ENCODE measurements around the gene KCNJ5. TPM values are rescaled to one million over a fixed set of nuclear protein-coding genes. Genes with fewer than 3 reads are reported as not detected.

KCNJ5 gene
- polyA plus RNA-seq, 1 experiment, result not detected

DNA sequence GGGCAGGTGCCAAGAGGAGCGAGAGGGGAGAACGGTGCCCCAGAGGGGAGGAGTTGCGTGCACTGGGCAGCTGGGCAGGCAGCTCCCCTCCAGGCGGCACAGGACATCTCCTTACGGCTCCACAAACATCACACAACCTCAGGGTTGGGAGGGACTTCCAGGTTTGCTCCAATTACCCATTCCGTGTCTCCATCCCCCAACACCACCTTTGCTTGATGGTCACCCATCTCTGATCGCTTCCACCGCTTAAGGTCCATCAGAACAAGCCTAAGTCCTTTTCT is 66.0 kb downstream of the KCNJ5 start:
- POLR2A ChIA-PET, result interaction anchor here (0.9 kb wide), 1 partner anchor 67 kb away, joined by 3 read pairs; no protein-coding TSS in a partner anchor
- Histone ChIP-seq H3K4me3 (ENCODE audit: low read depth, low read length) (no peak overlapping the region), H3K36me3 (ENCODE audit: control insufficient read depth, insufficient read depth, low read length) (no peaks in the 10 kb centered on the region), H3K27me3 (ENCODE audit: control insufficient read depth, insufficient read depth, low read length) (peaks cover 1% of the 10 kb centered on the region)
- TF ChIP-seq, protein P1, sequence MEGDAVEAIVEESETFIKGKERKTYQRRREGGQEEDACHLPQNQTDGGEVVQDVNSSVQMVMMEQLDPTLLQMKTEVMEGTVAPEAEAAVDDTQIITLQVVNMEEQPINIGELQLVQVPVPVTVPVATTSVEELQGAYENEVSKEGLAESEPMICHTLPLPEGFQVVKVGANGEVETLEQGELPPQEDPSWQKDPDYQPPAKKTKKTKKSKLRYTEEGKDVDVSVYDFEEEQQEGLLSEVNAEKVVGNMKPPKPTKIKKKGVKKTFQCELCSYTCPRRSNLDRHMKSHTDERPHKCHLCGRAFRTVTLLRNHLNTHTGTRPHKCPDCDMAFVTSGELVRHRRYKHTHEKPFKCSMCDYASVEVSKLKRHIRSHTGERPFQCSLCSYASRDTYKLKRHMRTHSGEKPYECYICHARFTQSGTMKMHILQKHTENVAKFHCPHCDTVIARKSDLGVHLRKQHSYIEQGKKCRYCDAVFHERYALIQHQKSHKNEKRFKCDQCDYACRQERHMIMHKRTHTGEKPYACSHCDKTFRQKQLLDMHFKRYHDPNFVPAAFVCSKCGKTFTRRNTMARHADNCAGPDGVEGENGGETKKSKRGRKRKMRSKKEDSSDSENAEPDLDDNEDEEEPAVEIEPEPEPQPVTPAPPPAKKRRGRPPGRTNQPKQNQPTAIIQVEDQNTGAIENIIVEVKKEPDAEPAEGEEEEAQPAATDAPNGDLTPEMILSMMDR (IDR thresholded peaks at IDR 0.05; ENCODE audit: insufficient read depth, low read depth, low read length), result no peak
- no peak for DNase-seq (ENCODE audit: low read depth)
- CTCF ChIA-PET, result interaction anchor here (0.8 to 10.0 kb wide), 26 partner anchors 10 to 925 kb away, joined by 3 to 253 read pairs (median 4); partner anchors contain the start of genes KCNJ1, KCNJ5 and TP53AIP1

DNA sequence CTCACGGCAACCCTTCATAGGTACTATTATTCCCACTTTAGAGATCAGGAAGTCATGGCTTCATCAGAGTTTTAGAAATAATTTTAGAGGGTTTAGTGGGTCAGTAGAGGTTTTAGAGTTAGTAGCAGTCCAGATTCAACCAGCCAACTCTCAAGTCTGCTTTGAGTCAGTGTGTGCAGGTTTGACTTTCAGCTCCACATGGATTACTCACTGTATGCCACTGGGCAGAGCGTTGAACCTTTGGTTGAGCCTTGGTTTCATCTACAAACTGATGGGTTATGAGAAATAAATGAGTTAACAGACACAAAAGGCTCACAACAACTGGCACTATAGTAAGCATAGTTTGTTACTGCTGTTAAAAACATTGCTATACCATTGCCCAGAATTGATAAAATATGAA is 70.5 kb downstream of the KCNJ5 start:
- no peak for DNase-seq (ENCODE audit: low read depth)
- peaks cover 1% of the 10 kb centered on the region for H3K27me3 ChIP-seq (ENCODE audit: control insufficient read depth, insufficient read depth, low read length)
- CTCF ChIA-PET, result interaction anchor here (1.0 to 2.2 kb wide), 2 partner anchors 75 to 77 kb away, joined by 3 to 17 read pairs; no protein-coding TSS in a partner anchor
- H3K36me3 ChIP-seq (ENCODE audit: control insufficient read depth, insufficient read depth, low read length), result no peaks in the 10 kb centered on the region
- H3K4me3 ChIP-seq (ENCODE audit: low read depth, low read length), result no peak overlapping the region
- POLR2A ChIA-PET, result no interaction called here
- TF ChIP-seq, protein P1 (IDR thresholded peaks at IDR 0.05; ENCODE audit: insufficient read depth, low read depth, low read length), result no peak

DNA sequence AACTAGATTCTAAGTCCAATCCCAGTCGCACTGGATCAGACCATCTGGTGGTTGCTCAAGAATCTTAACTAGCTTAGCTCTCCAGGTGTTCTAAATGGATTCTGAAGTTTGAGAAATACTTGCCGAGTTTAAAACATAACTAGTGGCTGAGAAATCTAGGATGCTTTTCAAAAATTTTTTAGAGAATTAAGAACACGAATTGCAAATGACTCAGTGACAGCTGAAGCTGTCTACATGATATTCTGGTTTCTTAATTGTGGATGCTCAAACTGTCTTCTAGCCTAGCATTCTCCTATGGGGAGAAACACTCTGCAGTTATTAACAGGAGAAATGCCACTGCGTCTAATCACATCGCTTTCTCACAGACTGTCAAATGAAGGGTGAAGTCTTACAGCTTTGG is 71.7 kb downstream of the KCNJ5 start:
- Histone ChIP-seq H3K4me3 (ENCODE audit: low read depth, low read length) (no peak overlapping the region), H3K27me3 (ENCODE audit: control insufficient read depth, insufficient read depth, low read length) (peaks cover 1% of the 10 kb centered on the region; the same call in 1 of the 2 replicates), H3K36me3 (ENCODE audit: control insufficient read depth, insufficient read depth, low read length) (no peaks in the 10 kb centered on the region)
- ChIA-PET CTCF (interaction anchor here (0.7 to 3.4 kb wide), 4 partner anchors 77 to 805 kb away, joined by 3 to 17 read pairs (median 6); no protein-coding TSS in a partner anchor), POLR2A (no interaction called here)
- DNase-seq (ENCODE audit: low read depth), result no peak
- TF ChIP-seq, protein P1 (IDR thresholded peaks at IDR 0.05; ENCODE audit: insufficient read depth, low read depth, low read length), result no peak

DNA sequence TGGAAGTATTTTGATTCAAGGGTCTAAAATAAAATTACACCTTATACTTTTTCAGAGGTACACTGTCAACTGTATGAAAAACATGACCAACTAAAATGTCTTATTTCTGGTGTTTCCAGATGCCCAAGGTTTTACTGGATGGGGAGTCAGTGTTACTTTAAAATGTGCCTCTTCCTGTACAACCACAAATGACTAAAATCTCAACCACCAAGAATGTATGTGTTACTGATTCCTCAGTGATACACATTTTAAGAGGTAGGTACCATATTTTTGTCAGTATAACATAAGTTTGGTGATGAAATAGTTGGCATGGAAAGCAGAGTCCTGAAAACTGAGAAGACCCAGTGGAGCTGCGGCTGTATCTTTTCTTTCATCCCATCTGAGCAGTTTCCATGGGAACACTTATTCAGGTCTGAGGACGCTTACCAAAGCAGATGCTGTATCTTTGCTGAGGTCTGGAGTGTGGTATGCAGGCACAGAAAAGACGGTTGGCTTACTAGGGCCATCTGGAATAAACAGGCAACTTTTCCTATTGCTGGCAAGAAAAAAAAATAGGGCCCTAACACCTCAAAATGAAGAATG is 72.7 kb downstream of the KCNJ5 start:
- DNase-seq (ENCODE audit: low read depth), result no peak
- CTCF ChIA-PET, result interaction anchor here (1.2 to 3.4 kb wide), 3 partner anchors 79 to 806 kb away, joined by 7 to 17 read pairs (median 10); no protein-coding TSS in a partner anchor

DNA sequence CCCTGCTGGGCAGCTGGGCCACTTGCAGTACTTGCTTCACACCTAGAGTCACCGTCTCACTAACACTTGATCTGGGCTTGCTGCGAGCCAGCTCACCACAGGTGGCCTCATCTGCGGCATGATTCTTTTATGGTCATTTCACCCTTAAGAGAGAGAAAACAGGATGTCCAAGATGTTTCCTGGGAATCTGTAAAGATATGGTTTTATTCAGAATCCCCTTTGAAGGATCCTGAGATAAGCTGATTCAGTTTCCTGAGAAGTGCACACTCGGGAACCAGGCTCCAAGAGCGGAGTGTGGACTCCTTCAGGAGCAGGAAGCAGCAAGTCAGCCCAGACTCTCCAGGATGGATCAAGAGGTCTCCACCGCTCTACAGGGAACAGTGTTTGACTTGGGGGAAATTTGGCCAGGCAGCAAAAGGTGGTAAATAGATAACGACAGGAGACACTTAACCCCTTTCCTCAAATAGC is 73.3 kb downstream of the KCNJ5 start:
- DNase-seq (ENCODE audit: low read depth), result no peak
- ChIA-PET CTCF (interaction anchor here (1.2 to 3.4 kb wide), 2 partner anchors 79 to 807 kb away, joined by 7 to 10 read pairs; no protein-coding TSS in a partner anchor), POLR2A (no interaction called here)
- TF ChIP-seq, protein P1 (IDR thresholded peaks at IDR 0.05; ENCODE audit: insufficient read depth, low read depth, low read length), result no peak
- no peaks in the 10 kb centered on the region for H3K27me3 ChIP-seq (ENCODE audit: control insufficient read depth, insufficient read depth, low read length)
- no peak overlapping the region for H3K4me3 ChIP-seq (ENCODE audit: low read depth, low read length)
- peaks cover 3% of the 10 kb centered on the region; the same call in 1 of the 2 replicates for H3K36me3 ChIP-seq (ENCODE audit: control insufficient read depth, insufficient read depth, low read length)

More for the DNA sequence above, 72.7 kb downstream of the KCNJ5 start:
- TF ChIP-seq, protein P1 (IDR thresholded peaks at IDR 0.05; ENCODE audit: insufficient read depth, low read depth, low read length), result no peak
- no peaks in the 10 kb centered on the region for H3K36me3 ChIP-seq (ENCODE audit: control insufficient read depth, insufficient read depth, low read length)
- POLR2A ChIA-PET, result no interaction called here
- H3K27me3 ChIP-seq (ENCODE audit: control insufficient read depth, insufficient read depth, low read length), result no peaks in the 10 kb centered on the region
- H3K4me3 ChIP-seq (ENCODE audit: low read depth, low read length), result no peak overlapping the region

Data from BJ (cell line).